Measurements from ENCODE around the gene PLXNA2. TPM values are rescaled to one million over a fixed set of nuclear protein-coding genes. Genes with fewer than 3 reads are reported as not detected.

The PLXNA2 gene
- total RNA-seq, 2 experiments from 2014 or later, result 1.1 to 1.2 TPM

GRCh38 chr1:208256556-208256955 is 12.4 kb upstream of the PLXNA2 start:
- no peak for DNase-seq
- Mint-ChIP-seq H3K27ac (no peak overlapping the region), H3K4me1 (no peaks in the 10 kb centered on the region), H3K36me3 (ENCODE audit: low read depth) (no peaks in the 10 kb centered on the region), H3K4me3 (no peak overlapping the region), H3K9me3 (no peaks in the 10 kb centered on the region), H3K27me3 (peaks cover 33% of the 10 kb centered on the region)
- ChIA-PET CTCF (no interaction called here), POLR2A (no interaction called here)

DNA sequence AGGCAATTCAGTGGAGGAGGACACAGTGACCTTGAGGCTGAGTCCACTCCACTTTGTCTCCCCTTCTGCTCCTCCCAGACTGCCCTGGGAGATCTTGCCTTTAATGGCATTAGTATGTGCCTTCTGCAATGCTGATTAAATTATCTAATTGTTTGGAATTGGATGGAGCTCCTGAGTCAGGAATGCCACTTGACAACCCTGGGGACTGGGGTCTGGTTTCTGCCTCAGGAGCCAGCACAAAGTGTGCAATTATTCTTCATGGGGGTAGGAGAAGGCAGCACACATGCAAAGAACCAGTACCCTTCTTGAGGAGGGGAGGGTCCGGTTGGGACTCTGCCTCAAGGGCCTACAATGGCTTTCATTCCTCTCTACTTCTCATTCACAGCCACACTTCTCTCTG is 11.9 kb upstream of the PLXNA2 start:
- H3K4me1 Mint-ChIP-seq, result no peaks in the 10 kb centered on the region
- no peak overlapping the region for H3K4me3 Mint-ChIP-seq
- DNase-seq, result no peak
- H3K27ac Mint-ChIP-seq, result no peak overlapping the region
- peaks cover 29% of the 10 kb centered on the region for H3K27me3 Mint-ChIP-seq
- no peaks in the 10 kb centered on the region for H3K9me3 Mint-ChIP-seq
- H3K36me3 Mint-ChIP-seq (ENCODE audit: low read depth), result no peaks in the 10 kb centered on the region
- ChIA-PET CTCF (no interaction called here), POLR2A (no interaction called here)

DNA sequence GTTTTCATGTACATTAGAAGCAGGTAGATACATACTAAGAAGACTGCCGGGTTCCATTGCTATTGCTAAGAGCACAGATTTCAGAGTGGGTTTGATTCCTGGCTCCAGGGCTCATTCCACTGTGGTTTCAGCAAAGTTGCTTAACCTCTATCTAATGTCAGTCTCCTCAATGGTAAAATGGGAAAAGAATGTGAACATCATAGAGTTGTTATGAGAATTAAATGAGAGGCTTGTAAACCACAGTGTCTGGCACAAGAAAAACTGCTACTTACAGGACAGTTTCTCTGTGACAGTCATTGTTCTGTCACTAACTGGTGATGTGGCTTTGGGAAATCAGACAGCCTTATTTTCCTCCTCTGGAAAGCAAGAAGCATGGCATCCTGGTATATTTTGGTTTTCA is 10.7 kb upstream of the PLXNA2 start:
- ChIA-PET CTCF (no interaction called here), POLR2A (no interaction called here)
- no peaks in the 10 kb centered on the region for H3K36me3 Mint-ChIP-seq (ENCODE audit: low read depth)
- no peak overlapping the region for H3K4me3 Mint-ChIP-seq
- H3K4me1 Mint-ChIP-seq, result no peaks in the 10 kb centered on the region
- H3K9me3 Mint-ChIP-seq, result no peaks in the 10 kb centered on the region
- peaks cover 27% of the 10 kb centered on the region for H3K27me3 Mint-ChIP-seq
- H3K27ac Mint-ChIP-seq, result no peak overlapping the region
- DNase-seq, result no peak

GRCh38 chr1:208254376-208254775 is 10.2 kb upstream of the PLXNA2 start:
- no peaks in the 10 kb centered on the region for H3K36me3 Mint-ChIP-seq (ENCODE audit: low read depth)
- H3K9me3 Mint-ChIP-seq, result no peaks in the 10 kb centered on the region
- CTCF ChIA-PET, result no interaction called here
- no peak overlapping the region for H3K27ac Mint-ChIP-seq
- H3K4me3 Mint-ChIP-seq, result no peak overlapping the region
- no peaks in the 10 kb centered on the region for H3K4me1 Mint-ChIP-seq
- H3K27me3 Mint-ChIP-seq, result peaks cover 27% of the 10 kb centered on the region
- POLR2A ChIA-PET, result no interaction called here
- DNase-seq, result no peak

DNA sequence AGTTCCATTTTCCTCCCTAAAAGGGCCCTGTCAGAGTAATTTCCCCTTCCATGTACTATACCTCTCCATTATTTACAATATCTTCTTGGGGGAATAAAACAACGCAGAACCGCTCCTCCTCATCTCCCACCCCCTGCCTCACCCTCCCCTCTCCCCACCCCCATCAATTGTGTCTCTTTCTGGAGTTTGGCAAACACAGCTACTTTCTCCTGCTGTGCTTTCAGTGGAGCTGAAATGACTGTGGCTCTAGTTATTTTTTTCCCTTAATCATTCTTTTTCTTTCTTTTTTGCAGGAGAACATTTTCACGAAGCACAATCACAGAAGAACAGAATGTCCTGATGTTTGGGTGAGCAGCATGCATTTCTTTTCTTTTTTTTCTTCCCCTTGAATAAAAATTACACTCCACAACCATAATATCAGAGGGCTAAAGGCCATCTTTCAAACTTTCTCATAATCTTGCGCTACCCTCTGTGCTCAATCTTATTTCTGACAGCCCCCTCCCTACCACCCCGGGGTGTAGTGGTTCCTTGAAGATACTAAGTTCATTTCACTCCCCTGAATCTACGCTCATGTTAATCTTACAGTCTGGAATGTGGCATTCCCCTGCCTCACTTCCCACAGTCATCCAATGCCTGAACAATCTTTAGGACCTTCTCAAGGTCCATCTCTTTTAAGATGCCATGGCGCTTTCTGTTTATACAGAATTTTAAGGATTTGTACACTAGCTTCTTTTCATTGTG is 8.8 kb upstream of the PLXNA2 start:
- Mint-ChIP-seq H3K27me3 (peaks cover 22% of the 10 kb centered on the region), H3K27ac (no peak overlapping the region), H3K4me1 (no peaks in the 10 kb centered on the region), H3K4me3 (no peak overlapping the region), H3K36me3 (ENCODE audit: low read depth) (no peaks in the 10 kb centered on the region), H3K9me3 (no peaks in the 10 kb centered on the region)
- no peak for DNase-seq
- ChIA-PET CTCF (interaction anchor here (0.5 kb wide), 1 partner anchor 231 kb away, joined by 3 read pairs; no protein-coding TSS in a partner anchor), POLR2A (no interaction called here)

GRCh38 chr1:208251911-208252835 is 8.0 kb upstream of the PLXNA2 start:
- no peak overlapping the region for H3K4me3 Mint-ChIP-seq
- no peaks in the 10 kb centered on the region for H3K36me3 Mint-ChIP-seq (ENCODE audit: low read depth)
- POLR2A ChIA-PET, result no interaction called here
- no peak for DNase-seq
- H3K27ac Mint-ChIP-seq, result no peak overlapping the region
- H3K9me3 Mint-ChIP-seq, result no peaks in the 10 kb centered on the region
- no peaks in the 10 kb centered on the region for H3K4me1 Mint-ChIP-seq
- H3K27me3 Mint-ChIP-seq, result peaks cover 23% of the 10 kb centered on the region
- CTCF ChIA-PET, result interaction anchor here (0.5 to 0.7 kb wide), 2 partner anchors 13 to 230 kb away, joined by 3 read pairs; no protein-coding TSS in a partner anchor

- no peak overlapping the region for H3K4me3 Mint-ChIP-seq
- POLR2A ChIA-PET, result no interaction called here
- peaks cover 19% of the 10 kb centered on the region for H3K27me3 Mint-ChIP-seq
- CTCF ChIA-PET, result no interaction called here
- H3K9me3 Mint-ChIP-seq, result no peaks in the 10 kb centered on the region
- no peaks in the 10 kb centered on the region for H3K4me1 Mint-ChIP-seq
- H3K27ac Mint-ChIP-seq, result no peak overlapping the region
- H3K36me3 Mint-ChIP-seq (ENCODE audit: low read depth), result no peaks in the 10 kb centered on the region
- no peak for DNase-seq
Measured at GRCh38 chr1:208251015-208251414, 6.8 kb upstream of the PLXNA2 start.

DNA sequence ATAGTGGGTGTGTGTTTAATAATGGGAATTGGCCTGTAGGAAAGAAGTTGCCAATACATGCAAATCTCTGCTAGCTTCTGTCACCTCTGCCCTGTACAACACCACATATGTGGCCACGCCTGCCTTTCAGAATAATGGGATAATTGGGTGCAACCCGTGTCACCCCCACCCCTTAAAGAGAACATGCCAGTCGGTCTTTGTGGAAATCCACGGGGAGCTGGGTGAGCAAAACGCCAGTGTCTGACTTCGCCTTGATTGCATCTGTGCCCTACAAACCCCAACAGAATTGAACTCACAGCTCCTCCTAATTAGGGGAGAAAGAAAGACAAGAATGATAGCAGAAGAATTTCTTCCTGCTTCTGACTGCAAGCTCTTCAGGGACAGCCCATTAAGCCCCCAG is 6.4 kb upstream of the PLXNA2 start:
- Mint-ChIP-seq H3K9me3 (no peaks in the 10 kb centered on the region), H3K4me3 (no peak overlapping the region), H3K27me3 (peaks cover 15% of the 10 kb centered on the region), H3K27ac (no peak overlapping the region), H3K4me1 (no peaks in the 10 kb centered on the region), H3K36me3 (ENCODE audit: low read depth) (no peaks in the 10 kb centered on the region)
- DNase-seq, result no peak
- CTCF ChIA-PET, result interaction anchor here (0.9 kb wide), 1 partner anchor 127 kb away, joined by 3 read pairs; no protein-coding TSS in a partner anchor
- POLR2A ChIA-PET, result no interaction called here

DNA sequence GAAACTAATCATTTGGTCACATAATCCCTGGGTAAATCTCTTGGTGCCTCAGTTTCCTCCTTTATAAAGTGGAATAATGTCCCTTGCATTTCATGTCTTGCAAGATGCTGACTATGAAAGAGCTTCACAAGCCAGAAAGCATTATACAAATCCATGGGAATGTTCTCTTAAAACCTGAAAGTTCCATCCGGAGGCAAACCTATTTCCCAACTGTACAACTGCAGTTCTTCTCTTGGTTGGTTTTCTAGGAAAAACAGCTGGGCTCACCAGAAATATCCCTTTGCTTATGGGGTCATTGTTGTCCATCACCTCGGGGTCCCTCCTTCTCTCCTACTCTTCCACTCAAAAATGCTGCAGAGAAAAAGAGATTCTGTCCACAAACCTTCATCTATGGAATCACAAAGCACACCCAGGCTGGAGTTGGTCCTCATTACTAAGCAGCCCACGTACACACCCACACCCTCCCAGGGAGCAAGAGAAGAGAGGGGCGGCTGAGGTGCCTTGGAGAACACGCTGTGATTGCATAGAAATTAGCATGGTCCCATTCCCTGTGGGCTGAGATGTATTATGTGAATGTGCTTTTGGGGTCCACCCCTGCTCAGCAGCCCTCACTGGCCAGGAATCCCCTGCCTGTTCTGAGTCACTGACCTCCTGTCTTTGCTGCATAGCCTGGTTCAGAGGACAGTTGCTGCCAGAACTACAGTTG is 5.0 kb upstream of the PLXNA2 start:
- Mint-ChIP-seq H3K27ac (no peak overlapping the region), H3K4me3 (no peak overlapping the region), H3K27me3 (peaks cover 22% of the 10 kb centered on the region), H3K4me1 (peaks cover 11% of the 10 kb centered on the region), H3K36me3 (ENCODE audit: low read depth) (no peaks in the 10 kb centered on the region), H3K9me3 (no peaks in the 10 kb centered on the region)
- POLR2A ChIA-PET, result no interaction called here
- CTCF ChIA-PET, result no interaction called here
- DNase-seq, result no peak

DNA sequence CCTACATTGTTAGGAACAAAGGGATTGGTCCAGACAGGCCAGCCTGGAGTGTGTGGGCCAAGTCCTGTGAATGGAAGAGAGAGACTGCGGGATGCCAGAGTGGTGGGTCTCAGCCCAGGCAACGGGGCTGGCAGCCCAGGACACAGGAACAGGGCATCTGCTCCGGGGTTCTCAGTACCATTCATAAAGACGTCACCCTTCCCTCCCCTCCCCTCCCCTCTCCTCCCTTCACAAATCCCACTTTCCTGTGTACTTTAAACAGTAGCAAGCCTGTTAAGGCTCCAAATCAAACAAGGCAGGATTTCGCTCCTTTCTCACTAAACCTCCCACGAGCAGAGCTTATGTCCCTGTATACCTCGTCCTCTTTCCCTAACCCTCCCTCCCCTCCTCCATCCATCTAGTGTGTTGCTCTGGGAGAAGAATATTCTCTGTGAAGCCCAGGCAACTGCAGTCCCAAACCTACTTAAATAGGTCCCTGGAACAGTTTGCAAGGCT is 4.2 kb upstream of the PLXNA2 start:
- H3K4me3 Mint-ChIP-seq, result no peak overlapping the region
- H3K4me1 Mint-ChIP-seq, result peaks cover 11% of the 10 kb centered on the region
- H3K27me3 Mint-ChIP-seq, result peaks cover 21% of the 10 kb centered on the region
- H3K9me3 Mint-ChIP-seq, result no peaks in the 10 kb centered on the region
- POLR2A ChIA-PET, result no interaction called here
- DNase-seq, result no peak
- H3K36me3 Mint-ChIP-seq (ENCODE audit: low read depth), result no peaks in the 10 kb centered on the region
- CTCF ChIA-PET, result interaction anchor here (1.9 kb wide), 1 partner anchor 364 kb away, joined by 4 read pairs; no protein-coding TSS in a partner anchor
- H3K27ac Mint-ChIP-seq, result no peak overlapping the region

- ChIA-PET POLR2A (no interaction called here), CTCF (interaction anchor here (1.9 kb wide), 1 partner anchor 363 kb away, joined by 4 read pairs; no protein-coding TSS in a partner anchor)
- H3K9me3 Mint-ChIP-seq, result no peaks in the 10 kb centered on the region
- H3K4me3 Mint-ChIP-seq, result no peak overlapping the region
- H3K4me1 Mint-ChIP-seq, result peaks cover 14% of the 10 kb centered on the region
- no peaks in the 10 kb centered on the region for H3K36me3 Mint-ChIP-seq (ENCODE audit: low read depth)
- DNase-seq, result no peak
- no peak overlapping the region for H3K27ac Mint-ChIP-seq
- peaks cover 22% of the 10 kb centered on the region for H3K27me3 Mint-ChIP-seq
Measured at GRCh38 chr1:208247696-208248095, 3.5 kb upstream of the PLXNA2 start.

DNA sequence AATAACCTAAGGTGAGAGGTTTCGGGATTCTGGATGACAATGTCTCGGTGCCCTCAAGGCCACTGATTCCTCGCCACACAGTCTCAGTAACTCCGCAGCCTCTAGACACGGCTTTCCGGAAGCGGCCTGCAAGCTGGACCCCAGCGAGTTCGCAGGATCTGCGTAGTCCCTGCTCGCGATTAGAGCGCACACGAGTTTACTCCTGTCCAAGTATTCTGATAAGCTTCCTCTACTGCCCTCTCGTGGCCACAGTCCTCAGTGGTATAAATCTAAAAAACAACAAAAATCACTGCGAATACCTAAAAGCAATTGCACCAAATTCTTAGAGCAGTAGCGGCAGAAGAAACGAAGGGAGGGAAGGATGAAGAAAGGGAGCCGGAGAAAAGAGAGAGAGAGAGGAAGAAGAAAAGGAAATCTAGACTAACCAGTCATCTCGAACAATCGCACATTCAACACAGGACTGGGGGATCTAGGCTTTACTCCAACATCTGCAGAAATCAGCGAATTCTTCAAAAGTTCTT is 1.1 kb upstream of the PLXNA2 start:
- Mint-ChIP-seq H3K4me3 (peak overlapping the region; percentile 71), H3K9me3 (no peaks in the 10 kb centered on the region), H3K27me3 (peaks cover 41% of the 10 kb centered on the region), H3K36me3 (ENCODE audit: low read depth) (no peaks in the 10 kb centered on the region), H3K4me1 (peaks cover 14% of the 10 kb centered on the region), H3K27ac (no peak overlapping the region)
- ChIA-PET CTCF (interaction anchor here (0.7 to 3.1 kb wide), 12 partner anchors 12 to 223 kb away, joined by 3 to 28 read pairs (median 4); no protein-coding TSS in a partner anchor), POLR2A (no interaction called here)
- peak; percentile 83 for DNase-seq
